T-helper 1 cell treated with Interleukin-12 subunit alpha and Interleukin-12 subunit beta and Interleukin-4 antibody, amounts not matched to agents 30 ng/mL and 1 ng/mL, for 36 hours (primary cell): ENCODE results near the gene CYP3A5. TPM values are rescaled to one million over a fixed set of nuclear protein-coding genes. Genes with fewer than 3 reads are reported as not detected.
"Not testable (repeated sequence)": the region's sequence is repeated elsewhere in the genome, so short reads cannot be mapped to it uniquely, and the experiment has no call there.

Source experiments
- intact Hi-C: fragments of 100-400 bp; cut with micrococcal nuclease; formaldehyde crosslinking; loops from one replicate; pipeline ENCODE4 v1.15.1; 2024
- total RNA-seq: library from RNA; stranded (reverse); gene quantifications from 2 replicates; pipeline ENCODE4 v1.2.3, GENCODE V29; 2022

The CYP3A5 gene
- total RNA-seq, 1 donor from 2014 or later, result not detected

DNA sequence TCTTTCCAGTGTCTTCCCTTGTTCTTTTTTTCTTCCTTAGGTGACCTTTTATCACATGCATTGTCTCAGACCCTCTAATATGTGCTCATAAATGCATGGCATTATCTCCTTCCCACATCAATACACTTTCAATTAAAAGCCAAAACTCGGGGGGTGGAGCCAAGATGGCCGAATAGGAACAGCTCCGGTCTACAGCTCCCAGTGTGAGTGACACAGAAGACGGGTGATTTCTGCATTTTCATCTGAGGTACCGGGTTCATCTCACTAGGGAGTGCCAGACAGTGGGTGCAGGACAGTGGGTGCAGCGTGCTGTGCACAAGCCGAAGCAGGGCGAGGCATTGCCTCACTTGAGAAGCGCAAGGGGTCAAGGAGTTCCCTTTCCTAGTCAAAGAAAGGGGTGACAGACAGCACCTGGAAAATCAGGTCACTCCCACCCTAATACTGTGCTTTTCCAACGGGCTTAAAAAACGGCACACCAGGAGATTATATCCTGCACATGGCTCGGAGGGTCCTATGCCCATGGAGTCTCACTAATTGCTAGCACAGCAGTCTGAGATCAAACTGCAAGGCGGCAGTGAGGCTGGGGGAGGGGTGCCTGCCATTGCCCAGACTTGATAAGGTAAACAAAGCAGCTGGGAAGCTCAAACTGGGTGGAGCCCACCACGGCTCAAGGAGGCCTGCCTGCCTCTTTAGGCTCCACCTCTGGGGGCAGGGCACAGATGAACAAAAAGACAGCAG, 6.2 kb upstream of the CYP3A5 start:
- intact Hi-C loops, result not testable (repeated sequence)

DNA sequence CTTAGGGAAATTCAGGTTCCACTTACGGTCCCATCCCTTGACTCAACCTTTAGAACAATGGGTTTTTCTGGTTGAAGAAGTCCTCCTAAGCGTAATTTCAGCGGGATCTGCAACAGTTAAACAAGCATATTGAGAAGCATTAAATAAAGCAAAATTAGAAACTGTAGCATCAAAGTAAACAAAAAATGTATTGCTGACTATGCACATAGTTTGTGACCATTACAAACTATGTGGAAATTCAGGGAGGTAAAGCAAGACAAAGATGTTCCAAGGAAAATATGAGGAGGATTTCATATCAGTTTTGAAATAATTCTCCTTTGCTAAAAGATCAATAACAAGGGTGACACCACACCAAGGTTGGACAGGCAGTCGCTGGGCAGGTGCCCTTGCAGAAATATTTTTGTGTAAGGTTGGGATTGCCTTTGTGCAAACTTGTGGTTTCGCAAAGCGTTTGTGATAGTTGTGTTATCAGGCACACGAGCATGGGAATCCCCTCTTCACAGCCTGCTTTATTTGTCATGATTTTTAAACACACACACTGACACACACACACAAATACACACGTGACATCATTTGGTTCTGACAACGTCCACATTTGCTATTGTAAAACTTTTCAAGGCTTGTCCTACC, 5.4 kb upstream of the CYP3A5 start:
- intact Hi-C loops, result no loop called here

- intact Hi-C loops, result no loop called here
Observed at GRCh38 chr7:99679032-99679399, 780 bp downstream of the CYP3A5 start.

DNA sequence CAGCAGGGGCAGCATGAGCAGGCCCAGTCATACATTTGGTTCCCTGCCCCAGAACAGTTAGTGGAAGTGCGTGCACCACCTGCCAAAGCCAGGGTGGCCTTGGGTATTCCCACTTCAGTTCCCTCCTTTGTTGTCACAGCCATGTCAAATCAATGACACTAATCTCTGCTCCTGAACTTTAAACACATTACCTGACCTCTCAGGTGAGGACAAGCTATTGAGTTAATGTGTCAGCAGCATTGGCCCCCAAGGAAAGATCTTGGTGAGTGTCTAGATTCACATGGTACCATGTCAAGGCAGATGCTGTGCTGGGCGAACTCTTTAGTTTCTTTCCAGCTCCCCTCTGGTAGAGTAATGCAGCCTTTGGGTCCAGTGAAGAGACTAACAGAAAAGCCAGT, 2.1 kb downstream of the CYP3A5 start:
- intact Hi-C loops, result no loop called here

DNA sequence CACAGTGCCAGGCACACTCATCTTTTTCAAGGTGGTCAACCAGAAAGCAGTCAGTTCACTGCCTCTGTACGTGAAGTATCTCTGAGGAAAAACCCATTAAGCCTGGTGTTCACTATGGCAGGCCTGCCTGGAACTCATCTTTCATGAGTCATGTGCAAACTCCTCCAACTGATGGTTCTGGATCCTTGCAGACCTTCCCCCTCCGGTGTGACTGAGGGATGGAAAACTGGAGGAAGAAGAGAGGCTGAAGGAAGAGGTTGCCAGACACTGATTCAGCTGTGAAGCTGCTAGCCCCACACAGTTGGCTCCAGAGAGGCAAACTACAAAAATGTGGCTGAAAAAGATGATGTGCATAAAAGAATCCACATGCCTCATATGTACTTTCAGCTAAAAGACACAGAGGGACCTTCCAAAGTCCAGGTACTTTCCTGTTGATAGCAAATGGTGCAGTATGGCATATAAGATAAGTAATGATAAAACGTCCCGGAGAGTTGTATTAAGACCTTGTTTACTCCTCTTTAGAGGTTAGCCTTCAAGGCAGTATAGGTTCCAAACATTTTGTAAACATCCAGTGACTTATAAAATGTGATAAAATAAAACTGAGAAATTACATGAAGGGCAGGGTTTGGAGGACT, 2.7 kb downstream of the CYP3A5 start:
- intact Hi-C loops, result no loop called here

- intact Hi-C loops, result no loop called here
Observed at GRCh38 chr7:99674995-99675742, 4.6 kb downstream of the CYP3A5 start.

GRCh38 chr7:99672573-99672972, 7.2 kb downstream of the CYP3A5 start:
- intact Hi-C loops, result no loop called here

DNA sequence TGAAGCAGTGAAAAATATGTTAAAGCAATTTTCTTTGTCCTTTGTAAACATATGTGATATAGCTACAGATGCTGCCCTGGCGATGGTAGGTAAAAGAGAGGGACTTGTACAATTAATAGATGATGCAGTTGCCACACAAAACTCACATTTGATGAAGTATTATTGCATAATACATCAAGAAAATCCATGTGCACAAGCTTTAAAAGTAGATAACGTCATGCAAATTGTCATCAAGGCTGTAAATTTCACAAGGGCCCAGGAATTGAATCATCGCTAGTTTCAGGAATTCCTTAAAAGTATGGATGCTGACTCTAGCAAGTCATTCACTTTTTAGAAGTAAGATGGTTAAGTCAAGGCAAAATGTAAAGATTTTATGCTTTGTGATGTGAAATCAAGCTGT, 10.0 kb downstream of the CYP3A5 start:
- intact Hi-C loops, result no loop called here

DNA sequence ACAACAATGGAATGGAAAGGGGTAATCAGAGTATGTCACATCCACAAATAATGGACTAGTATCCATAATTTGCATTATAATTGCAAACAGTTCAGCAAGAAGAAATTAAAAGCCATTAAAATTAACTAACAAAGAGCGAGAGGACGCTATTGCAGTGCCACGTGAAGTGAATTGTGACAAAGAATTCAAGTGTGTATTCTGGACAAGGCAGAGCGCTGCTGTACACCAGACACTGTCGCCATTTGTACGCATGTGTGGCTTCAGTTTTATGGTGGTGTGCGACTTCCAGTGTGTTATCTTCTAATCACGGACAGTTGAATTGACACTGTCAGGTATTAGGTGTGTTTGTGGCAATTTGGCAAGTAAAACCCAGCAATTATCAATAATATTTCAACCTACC, 11.3 kb downstream of the CYP3A5 start:
- intact Hi-C loops, result no loop called here

DNA sequence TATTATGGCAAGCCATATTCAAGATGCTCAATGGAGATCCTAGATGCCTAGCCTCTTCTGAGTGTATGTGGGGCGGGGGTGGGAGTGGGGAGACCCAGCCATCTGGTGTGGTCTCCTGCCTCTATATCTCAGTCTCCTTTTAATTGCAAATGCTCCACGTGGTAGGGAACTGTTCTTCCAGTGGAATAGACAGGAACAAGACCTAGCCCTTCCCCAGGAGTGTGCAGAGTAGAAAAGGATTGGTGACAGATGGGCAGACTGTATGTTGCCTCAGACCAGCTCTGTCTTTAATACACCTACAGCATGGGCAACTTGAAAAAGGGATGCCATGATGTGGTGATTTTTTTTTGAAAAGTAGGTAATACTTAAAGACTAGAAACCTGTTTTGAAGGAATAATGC, 12.6 kb downstream of the CYP3A5 start:
- intact Hi-C loops, result no loop called here

- intact Hi-C loops, result no loop called here
Observed at GRCh38 chr7:99666013-99666395, 13.8 kb downstream of the CYP3A5 start.

DNA sequence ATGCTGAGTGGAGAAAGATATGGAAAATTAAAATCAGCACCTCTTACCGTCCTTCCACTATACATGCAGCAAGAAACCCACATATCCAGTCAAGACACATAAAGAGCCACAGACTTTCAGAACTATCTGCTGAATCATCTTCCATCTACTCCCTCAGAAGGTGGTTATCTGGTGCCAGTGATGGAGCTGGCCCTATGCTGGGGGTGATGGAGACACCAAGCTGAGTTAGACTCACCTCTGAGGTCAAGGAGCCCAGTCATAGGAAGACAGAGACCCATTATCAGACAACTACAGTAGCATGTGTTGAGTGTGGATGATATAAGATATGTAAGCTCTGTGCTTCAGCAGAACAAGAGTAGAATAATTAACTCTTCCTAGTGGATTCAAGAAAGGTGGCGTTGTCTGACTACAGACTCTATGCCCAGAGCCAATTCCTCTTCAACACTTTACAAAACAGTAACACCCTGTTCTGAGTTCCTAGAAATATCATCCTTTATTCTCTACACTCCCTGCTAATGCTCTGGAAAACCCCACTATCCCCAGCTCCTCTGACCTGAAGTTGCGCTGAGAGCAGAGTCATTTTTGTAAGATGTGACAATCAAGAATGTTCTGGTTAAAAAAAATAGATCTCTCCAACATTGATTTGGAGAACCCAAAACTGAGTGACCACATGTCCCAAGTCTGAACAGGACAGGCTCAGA, 14.3 kb downstream of the CYP3A5 start:
- intact Hi-C loops, result no loop called here

- intact Hi-C loops, result not testable (repeated sequence)
Observed at GRCh38 chr7:99657879-99658278, 21.9 kb downstream of the CYP3A5 start.

DNA sequence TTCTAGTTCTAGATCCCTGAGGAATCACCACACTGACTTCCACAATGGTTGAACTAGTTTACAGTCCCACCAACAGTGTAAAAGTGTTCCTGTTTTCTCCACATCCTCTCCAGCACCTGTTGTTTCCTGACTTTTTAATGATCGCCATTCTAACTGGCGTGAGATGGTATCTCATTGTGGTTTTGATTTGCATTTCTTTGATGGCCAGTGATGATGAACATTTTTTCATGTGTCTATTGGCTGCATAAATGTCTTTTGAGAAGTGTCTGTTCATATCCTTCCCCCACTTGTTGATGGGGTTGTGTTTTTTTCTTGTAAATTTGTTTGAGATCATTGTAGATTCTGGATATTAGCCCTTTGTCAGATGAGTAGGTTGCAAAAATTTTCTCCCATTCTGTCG, 25.2 kb downstream of the CYP3A5 start:
- intact Hi-C loops, result not testable (repeated sequence)

- intact Hi-C loops, result no loop called here
Observed at GRCh38 chr7:99653754-99654153, 26.0 kb downstream of the CYP3A5 start.

DNA sequence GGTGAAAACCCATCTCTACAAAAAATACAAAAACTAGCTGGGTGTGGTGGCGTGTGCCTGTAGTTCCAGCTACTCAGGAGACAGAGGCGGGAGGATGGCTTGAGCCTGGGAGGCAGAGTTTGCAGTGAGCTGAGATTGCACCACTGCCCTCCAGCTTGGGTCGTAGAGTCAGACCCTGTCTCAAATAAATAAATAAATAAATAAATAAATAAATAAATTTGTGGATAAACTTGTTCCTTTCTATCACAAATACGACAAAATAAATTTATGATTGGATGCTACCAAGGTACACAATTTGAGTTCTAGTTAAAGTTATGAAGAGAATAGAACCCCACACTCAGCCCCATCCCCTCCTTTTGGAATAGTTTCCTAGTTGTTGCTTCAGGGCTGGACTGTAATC, 26.5 kb downstream of the CYP3A5 start:
- intact Hi-C loops, result not testable (repeated sequence)

- intact Hi-C loops, result no loop called here
Observed at GRCh38 chr7:99652671-99653070, 27.1 kb downstream of the CYP3A5 start.

GRCh38 chr7:99651290-99651689, 28.5 kb downstream of the CYP3A5 start:
- intact Hi-C loops, result no loop called here

DNA sequence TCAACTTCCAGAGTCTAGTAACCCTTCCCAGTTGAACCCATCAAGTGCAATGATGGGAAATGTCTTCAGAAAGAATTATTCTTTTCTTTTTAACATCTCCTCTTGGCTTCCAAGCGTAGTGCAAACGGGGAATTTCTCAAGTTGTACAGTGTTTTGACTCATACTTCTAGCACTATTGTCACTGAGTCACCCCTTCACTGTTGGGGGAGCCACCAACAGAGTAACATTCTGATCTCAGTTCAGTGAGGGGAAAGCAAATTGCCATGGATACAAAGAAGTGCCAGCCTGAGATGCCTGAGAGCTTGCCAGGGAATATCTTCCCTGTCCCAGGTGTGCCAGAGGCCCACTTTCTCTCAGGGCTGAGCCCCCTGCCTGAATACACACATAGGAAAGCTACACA, 31.0 kb downstream of the CYP3A5 start:
- intact Hi-C loops, result no loop called here

DNA sequence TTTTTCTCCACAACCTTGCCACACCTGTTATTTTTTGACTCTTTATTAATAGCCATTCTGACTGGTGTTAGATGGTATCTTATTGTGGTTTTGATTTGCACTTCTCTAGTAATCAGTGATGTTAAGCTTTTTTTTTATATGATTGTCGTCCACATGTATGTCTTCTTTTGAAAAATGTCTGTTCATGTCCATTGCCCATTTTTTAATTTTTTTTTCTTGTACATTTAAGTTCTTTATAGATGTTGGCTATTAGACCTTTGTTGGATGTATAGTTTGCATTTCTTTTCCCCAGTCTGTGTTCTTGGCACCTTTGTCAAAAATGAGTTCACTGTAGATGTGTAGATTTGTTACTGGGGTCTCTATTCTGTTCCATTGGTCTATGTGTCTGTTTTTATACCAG, 34.2 kb downstream of the CYP3A5 start:
- intact Hi-C loops, result no loop called here

- intact Hi-C loops, result no loop called here
Observed at GRCh38 chr7:99644431-99644830, 35.4 kb downstream of the CYP3A5 start.

- intact Hi-C loops, result no loop called here
Observed at GRCh38 chr7:99643464-99643863, 36.3 kb downstream of the CYP3A5 start.
